GM18499 (cell line): ENCODE data around the gene TMEM255B.

Experiments
- ATAC-seq: cut with Tn5 transposase; IDR thresholded peaks from one replicate; pipeline ENCODE4 v1.9.1; 2021; ENCODE audit warnings: moderate number of reproducible peaks; ENCODE audit not compliant: insufficient read depth, unreplicated experiment

The TMEM255B gene

GRCh38 chr13:113843063-113843654 lies 84.1 kb downstream of the TMEM255B start:
- ATAC-seq, result no peak

- no peak for ATAC-seq
These were observed 85.0 kb downstream of the TMEM255B start for GRCh38 chr13:113843864-113844556.

- ATAC-seq, result no peak
These were observed 86.0 kb downstream of the TMEM255B start for GRCh38 chr13:113845055-113845454.

- no peak for ATAC-seq
These were observed 87.0 kb downstream of the TMEM255B start for GRCh38 chr13:113845723-113846635.

- ATAC-seq, result no peak
These were observed 87.8 kb downstream of the TMEM255B start for GRCh38 chr13:113846636-113847318.

GRCh38 chr13:113848020-113848419 lies 89.0 kb downstream of the TMEM255B start:
- ATAC-seq, result no peak

- ATAC-seq, result no peak
These were observed 89.6 kb downstream of the TMEM255B start for GRCh38 chr13:113848431-113849260.

GRCh38 chr13:113849546-113849945 lies 90.5 kb downstream of the TMEM255B start:
- no peak for ATAC-seq

GRCh38 chr13:113849981-113850721 lies 91.1 kb downstream of the TMEM255B start:
- ATAC-seq, result no peak

GRCh38 chr13:113850722-113851479 lies 91.9 kb downstream of the TMEM255B start:
- ATAC-seq, result no peak

- no peak for ATAC-seq
These were observed 92.4 kb downstream of the TMEM255B start for GRCh38 chr13:113851480-113851803.

GRCh38 chr13:113851826-113852535 lies 93.0 kb downstream of the TMEM255B start:
- no peak for ATAC-seq

GRCh38 chr13:113852536-113853517 lies 93.8 kb downstream of the TMEM255B start:
- no peak for ATAC-seq

GRCh38 chr13:113853518-113854237 lies 94.7 kb downstream of the TMEM255B start:
- no peak for ATAC-seq

- ATAC-seq, result no peak
These were observed 95.4 kb downstream of the TMEM255B start for GRCh38 chr13:113854238-113855011.
